Stimulated activated CD8-positive, alpha-beta memory T cell treated with anti-CD3 and anti-CD28 coated beads, Interleukin-7, amount 100 ng/mL, for 24 hours (primary cell): ENCODE measurements around the gene CERS5.
A peak's percentile ranks its signal among the peaks of the same experiment; 100 is the strongest.
"Not testable (repeated sequence)": the region's sequence is repeated elsewhere in the genome, so short reads cannot be mapped to it uniquely, and the experiment has no call there.

Experiments used
- DNase-seq: peaks from one replicate; pipeline ENCODE4 v3.0.0-alpha.2; 2020; ENCODE audit warnings: low read depth

CERS5 gene

DNA sequence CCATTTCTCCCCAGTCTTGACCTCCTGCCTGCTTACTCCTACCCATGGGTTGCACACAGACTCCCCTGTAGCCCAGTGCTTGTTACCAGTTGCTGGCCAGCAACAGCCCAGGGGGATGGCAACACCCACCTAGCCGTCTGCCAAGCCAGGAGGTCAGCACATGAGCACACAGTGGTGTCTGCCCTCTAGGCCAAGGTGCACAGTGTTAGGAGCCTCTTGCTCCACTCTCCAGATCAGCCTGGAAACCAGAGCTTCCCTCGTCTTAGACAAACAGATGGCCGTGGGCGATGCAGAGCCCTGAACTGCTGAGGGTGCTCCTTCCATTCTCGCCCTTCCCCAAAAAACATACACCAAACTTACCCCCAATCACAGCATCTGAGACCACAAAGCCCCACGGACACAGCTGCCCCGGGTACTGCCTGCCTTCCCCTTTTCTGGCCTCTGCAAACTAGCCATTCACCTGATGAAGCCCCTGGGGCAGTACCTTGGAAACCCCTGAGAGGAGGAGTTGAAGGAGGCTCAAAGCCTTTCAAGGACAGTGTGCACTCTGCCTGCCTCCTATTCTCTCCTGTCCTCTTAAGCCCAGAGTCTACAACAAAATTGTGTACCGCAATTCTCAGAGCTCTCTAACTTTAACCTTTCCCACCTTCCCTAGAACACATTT is 64.4 kb downstream of the CERS5 start:
- no peak for DNase-seq

GRCh38 chr12:50102131-50102531 is 65.0 kb downstream of the CERS5 start:
- DNase-seq, result no peak

DNA sequence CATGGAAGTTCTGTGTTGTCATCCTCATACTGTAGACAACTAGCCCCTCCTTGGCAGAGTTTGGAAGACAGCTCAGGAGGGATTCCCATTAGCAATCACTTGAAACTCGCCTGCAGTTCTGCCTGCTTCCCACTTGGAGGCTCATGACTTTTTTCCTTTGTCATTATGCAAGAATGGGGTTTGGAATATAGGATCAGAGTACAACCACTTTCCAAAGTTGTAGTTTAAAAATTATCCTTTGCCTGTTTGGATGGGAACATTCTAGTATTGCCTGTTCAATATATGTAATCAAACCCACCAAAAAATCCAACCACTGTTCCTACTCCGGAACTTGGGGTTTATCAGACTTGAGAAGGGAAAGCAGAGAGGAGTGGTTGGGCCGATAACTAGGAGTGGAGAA is 65.5 kb downstream of the CERS5 start:
- DNase-seq, result no peak

DNA sequence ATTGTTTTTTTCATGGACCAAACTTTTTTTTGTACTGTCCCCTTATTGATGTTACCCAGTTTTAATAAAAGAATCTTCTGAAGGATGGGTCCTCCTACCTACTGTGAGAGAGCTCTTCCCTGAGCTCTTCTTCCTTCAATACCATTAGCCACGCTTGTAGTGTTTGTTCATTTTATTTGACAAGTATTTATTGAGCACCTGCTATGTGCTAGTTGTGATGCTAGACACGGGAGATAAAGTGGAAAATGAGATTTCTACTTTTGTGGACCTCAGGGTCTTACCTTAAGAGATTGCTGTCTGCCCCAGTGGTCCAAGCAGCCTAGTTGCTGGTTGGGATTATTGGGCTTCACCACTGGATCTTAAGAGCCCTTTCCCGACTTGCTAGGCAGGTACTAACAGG is 66.6 kb downstream of the CERS5 start:
- no peak for DNase-seq

DNA sequence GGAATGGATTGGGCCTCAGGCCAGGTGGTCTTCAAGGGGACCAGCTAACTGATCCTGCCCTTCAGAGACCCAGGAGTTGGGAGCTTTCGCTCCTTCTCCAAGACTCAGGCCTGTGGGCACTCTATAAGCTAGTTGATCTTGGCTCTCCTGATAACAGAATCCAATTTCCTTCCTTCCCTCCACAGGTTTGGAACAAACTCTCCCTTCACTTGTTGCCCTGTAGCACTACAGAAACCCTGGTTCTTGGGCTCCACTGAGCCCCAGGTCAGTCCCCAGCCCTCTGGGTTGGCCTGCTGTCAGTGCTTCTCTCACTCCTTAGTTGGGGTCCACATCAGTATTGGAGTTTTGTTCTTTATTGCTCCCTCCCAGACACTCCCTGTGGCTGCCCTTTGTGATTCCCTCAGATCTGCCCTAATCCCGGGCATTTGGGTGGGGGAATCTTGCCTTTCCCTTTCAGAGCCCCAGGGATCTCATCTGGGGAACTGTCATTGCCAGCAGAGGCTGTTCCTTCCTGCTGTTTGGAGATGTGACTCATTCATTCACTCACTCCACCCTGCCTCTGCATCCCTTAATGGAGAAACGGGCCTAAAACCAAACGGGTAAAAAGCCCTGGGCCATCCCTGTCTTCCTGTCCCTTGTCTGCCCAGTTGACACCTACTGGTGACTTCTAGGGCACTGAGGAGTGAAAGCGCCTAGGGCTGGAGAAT is 67.7 kb downstream of the CERS5 start:
- DNase-seq, result no peak

DNA sequence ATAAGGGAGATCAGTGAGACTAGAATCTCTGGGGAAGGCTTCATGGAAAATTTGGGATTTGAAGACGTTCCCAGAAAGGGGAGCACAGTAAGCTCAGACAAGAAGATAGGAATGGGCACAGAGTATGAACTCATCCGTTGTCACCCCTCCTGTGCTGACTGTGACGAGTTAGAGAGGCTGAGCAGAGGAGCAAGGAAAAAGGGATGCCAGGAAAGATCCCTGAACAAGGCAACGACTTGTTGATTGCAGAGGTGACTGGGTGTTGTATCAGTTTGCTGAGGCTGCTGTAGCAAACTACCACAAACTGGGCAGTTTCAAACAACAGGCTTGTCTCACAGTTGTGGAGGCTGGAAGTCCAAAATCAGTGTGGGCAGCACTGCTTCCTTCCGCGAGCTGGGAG is 69.2 kb downstream of the CERS5 start:
- DNase-seq, result no peak

- DNase-seq, result no peak
Measured at GRCh38 chr12:50090391-50090790, 76.8 kb downstream of the CERS5 start.

DNA sequence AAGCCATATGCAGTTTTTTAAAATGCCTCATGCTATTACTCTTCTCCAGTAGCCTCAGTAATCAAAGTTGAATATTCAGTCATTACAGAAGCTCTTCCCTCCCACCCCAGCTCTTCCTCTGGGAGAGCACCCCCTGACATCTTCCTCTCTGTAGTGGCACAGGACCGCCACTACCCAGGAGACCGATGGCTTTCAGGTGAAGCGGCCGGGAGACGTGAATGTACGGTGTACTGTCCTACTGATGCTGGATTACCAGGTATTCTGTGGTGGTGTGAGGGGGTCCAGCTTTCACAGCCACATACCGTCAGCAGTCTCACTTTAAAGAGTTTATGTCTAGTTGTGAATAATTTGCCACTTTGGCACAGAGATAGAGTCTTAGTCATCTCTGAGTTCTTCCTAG is 77.4 kb downstream of the CERS5 start:
- DNase-seq, result no peak

DNA sequence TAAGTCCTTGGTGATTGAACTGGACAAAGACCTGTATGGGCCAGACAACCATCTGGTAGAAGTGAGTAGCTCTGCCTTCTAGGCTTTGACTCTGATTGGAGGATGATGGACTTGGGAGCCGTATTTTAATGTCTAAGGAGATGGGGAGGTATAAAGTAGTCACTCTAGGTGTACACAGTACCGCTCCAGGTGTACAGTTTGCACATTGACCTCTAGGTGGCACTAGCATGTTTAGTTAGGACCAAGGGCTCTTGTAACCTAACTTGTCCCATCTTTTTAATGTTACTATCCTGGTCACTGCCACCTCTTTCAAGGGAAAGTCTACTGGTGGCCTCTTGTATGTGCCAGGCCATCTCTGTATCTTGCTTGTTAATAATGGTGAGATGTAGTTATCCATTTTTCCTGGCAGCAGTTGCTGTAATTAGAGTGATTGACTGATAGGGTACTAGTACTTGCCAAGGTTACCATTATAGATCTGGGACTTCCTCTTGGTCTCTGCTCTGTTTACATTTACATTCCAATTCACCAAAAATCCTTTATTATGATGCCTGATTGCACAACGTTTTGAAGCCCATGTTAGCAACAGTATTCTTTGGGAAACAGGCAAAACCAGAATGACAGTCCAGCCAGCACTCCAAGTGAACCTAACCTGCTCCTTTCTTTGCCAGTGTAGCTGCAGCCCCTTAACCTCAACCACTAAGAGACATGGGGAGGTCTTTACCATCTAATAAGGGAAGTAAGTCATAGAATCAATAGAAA is 78.4 kb downstream of the CERS5 start:
- no peak for DNase-seq

GRCh38 chr12:50087995-50088394 is 79.2 kb downstream of the CERS5 start:
- no peak for DNase-seq

DNA sequence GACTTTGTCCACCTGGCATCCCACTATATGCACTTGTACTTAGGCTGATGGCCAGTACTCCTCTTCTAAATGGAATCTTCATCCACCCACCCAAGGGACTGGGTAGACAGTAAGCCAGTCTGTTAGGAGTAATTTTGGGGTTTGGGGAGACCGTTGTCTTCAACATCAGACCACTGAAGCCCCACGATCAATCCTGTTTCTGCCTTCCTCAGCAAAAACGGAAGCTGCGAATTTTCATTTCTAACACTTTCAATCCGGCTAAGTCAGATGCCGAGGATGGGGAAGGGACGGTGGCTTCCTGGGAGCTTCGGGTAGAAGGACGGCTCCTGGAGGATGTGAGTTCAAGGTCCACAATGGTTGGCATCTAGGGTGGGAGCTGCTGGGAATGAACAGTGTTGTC is 80.0 kb downstream of the CERS5 start:
- no peak for DNase-seq

DNA sequence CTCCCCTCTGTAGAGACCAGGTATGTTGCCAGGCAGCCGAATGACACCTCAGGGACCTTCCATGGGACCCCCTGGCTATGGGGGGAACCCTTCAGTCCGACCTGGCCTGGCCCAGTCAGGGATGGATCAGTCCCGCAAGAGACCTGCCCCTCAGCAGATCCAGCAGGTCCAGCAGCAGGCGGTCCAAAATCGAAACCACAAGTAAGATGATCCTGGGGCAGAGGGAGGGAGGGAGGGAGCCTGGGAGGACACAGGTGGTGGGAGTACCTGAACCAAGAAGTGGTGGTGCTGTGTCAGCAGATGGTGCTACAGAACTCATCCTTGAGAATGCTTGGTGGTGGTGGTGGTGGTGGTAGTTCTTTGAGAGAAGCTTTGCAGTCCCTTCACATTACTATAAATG is 81.0 kb downstream of the CERS5 start:
- no peak for DNase-seq

DNA sequence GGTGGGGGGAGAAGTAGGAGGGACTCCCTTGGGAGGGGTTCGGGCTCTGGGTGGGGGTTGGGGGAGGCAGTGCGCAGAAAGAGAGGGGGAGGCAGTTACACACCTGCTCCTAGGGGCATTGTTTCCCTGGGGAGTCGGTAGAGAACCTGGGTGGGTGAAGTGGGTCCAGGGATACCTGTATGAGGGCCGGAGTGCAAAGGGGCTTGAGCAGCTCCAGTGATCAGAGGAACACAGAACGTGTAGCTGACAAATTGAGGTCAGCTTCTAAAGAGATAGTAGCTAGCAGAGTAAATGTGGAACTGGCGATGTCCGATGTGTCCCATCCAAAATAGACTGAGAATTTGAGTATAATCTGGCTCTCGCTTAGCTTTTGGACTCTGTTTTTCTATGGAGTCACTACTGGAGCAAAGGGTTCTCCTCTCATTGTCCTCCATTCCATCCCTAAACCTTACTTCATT is 81.5 kb downstream of the CERS5 start:
- no peak for DNase-seq

- DNase-seq, result peak; percentile 70
Measured at GRCh38 chr12:50084775-50085614, 82.2 kb downstream of the CERS5 start, which contains the start of gene SMARCD1. SMARCD1 (plus strand) TSS chr12:50085342; CDS start chr12:50085370, 28 bp downstream.

- DNase-seq, result not testable (repeated sequence)
Measured at GRCh38 chr12:50084409-50084774, 82.8 kb downstream of the CERS5 start.

- no peak for DNase-seq
Measured at GRCh38 chr12:50083301-50083700, 83.9 kb downstream of the CERS5 start.

GRCh38 chr12:50082644-50083043 is 84.5 kb downstream of the CERS5 start:
- no peak for DNase-seq

- DNase-seq, result no peak
Measured at GRCh38 chr12:50081096-50081808, 85.9 kb downstream of the CERS5 start.

GRCh38 chr12:50079771-50080170 is 87.4 kb downstream of the CERS5 start:
- DNase-seq, result no peak
